ENCODE measurements around the gene KCNJ6. TPM values are rescaled to one million over a fixed set of nuclear protein-coding genes. Genes with fewer than 3 reads are reported as not detected.
"Not testable (repeated sequence)": the region's sequence is repeated elsewhere in the genome, so short reads cannot be mapped to it uniquely, and the experiment has no call there.

Gene KCNJ6
- total and polyA plus RNA-seq, 9 of the 15 experiments (the other 6 are each of a cell fraction or from before 2014, with no cell fraction given) = 0.06 to 0.21 (median 0.13) TPM; not detected in 1

DNA sequence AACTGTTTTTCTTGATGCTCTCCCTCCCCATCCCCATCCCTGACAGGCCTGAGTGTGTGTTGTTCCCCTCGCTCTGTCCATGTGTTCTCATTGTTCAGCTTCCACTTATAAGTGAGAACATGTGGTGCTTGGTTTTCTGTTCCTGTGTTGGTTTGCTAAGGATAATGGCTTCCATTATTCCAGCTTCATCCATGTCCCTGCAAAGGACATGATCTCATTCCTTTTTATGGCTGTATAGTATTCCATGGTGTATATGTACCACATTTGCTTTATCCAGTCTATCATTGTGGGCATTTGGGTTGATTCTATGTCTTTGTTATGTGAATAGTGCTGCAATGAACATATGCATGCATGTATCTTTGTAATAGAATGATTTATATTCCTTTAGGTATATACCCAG lies 254.0 kb downstream of the KCNJ6 start:
- H3K9me1 ChIP-seq (ENCODE audit: control insufficient read depth, insufficient read depth, low read length); H3K4me2 ChIP-seq (ENCODE audit: insufficient read depth, low read length); FAIRE-seq; H2AFZ ChIP-seq (ENCODE audit: low read depth, low read length); H3K9me3 ChIP-seq (replicated peaks; ENCODE audit: control insufficient read depth, insufficient read depth, low read depth, low read length); H3K79me2 ChIP-seq (ENCODE audit: control insufficient read depth, insufficient read depth, low read length); intact Hi-C loops (cut with micrococcal nuclease); BruUV-seq (replicated peaks); CTCF ChIA-PET (ENCODE audit: low intra/inter-chr PET ratio); in situ Hi-C loops (cut with MboI); H3K36me3 ChIP-seq (ENCODE audit: control insufficient read depth, insufficient read depth, low read length); H4K20me1 ChIP-seq (replicated peaks; ENCODE audit: control insufficient read depth, insufficient read depth, low read length); DNase-seq (ENCODE audit: extremely low read depth in 1 of 4, low spot score in 3 of 4); H3K9ac ChIP-seq (ENCODE audit: insufficient read depth in 1 of 2, low read depth in 2 of 2, low read length in 2 of 2); ATAC-seq; H3K4me3 ChIP-seq; H3K27ac ChIP-seq (ENCODE audit: extremely low read depth, low read depth, low read length): not testable (repeated sequence)
- peak; percentile 63 for TF ChIP-seq ZNF146 (CRISPR knock-in tag; IDR thresholded peaks at IDR 0.05; ENCODE audit: unreplicated experiment)
- Histone ChIP-seq H3K27me3 (ENCODE audit: control insufficient read depth in 2 of 2, insufficient read depth in 2 of 2, low read length in 2 of 2) (peaks cover 14 to 24% of the 10 kb centered on the region in 2 experiments), H3K4me1 (replicated peaks in 1 of 2; ENCODE audit: control insufficient read depth in 2 of 2, insufficient read depth in 2 of 2, low read length in 2 of 2) (peaks cover 4 to 17% of the 10 kb centered on the region in 2 experiments; a peak in 4 of 5 replicates)
- 69% methylated on average over 1 of the region's 1 CpG for WGBS (ENCODE audit: insufficient coverage, low coverage, missing lambda C conversion rate)
- POLR2A ChIA-PET = interaction anchor here (0.7 kb wide), 1 partner anchor 42 kb away, joined by 4 read pairs; no protein-coding TSS in a partner anchor

DNA sequence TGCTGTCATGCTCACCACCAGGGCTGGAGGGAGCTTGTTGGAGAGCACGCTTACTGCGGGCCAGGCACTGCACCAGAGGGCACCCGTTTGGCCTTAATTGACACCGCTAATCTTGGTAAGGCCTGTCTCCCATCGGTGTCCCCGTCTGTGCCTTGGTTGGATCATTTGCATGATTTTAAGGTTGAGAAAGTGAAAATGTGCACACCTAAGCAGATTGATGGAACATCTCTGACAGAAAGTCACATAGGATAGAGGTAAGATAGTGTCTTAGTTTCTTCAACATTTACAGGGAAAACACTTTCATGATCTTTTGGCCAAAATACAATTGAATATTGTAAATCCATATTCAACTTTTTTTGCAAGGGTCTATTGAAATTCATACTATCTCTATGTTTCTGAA lies 255.5 kb downstream of the KCNJ6 start:
- in situ Hi-C loops (cut with MboI) = no loop called here
- intact Hi-C loops (cut with micrococcal nuclease) = no loop called here
- Histone ChIP-seq H3K4me1 (replicated peaks in 1 of 2; ENCODE audit: control insufficient read depth in 2 of 2, insufficient read depth in 2 of 2, low read length in 2 of 2) (peaks cover 7 to 17% of the 10 kb centered on the region in 2 experiments; a peak in 4 of 5 replicates), H3K4me3 (no peak overlapping the region), H3K9me3 (replicated peaks; ENCODE audit: control insufficient read depth, insufficient read depth, low read depth, low read length) (no peaks in the 10 kb centered on the region), H3K36me3 (ENCODE audit: control insufficient read depth, insufficient read depth, low read length) (no peaks in the 10 kb centered on the region), H2AFZ (ENCODE audit: low read depth, low read length) (no peak overlapping the region), H3K27me3 (ENCODE audit: control insufficient read depth in 2 of 2, insufficient read depth in 2 of 2, low read length in 2 of 2) (peaks cover 9 to 25% of the 10 kb centered on the region in 2 experiments), H3K79me2 (ENCODE audit: control insufficient read depth, insufficient read depth, low read length) (no peaks in the 10 kb centered on the region), H3K9me1 (ENCODE audit: control insufficient read depth, insufficient read depth, low read length) (no peaks in the 10 kb centered on the region), H3K9ac (ENCODE audit: insufficient read depth in 1 of 2, low read depth in 2 of 2, low read length in 2 of 2) (no peak overlapping the region), H3K4me2 (ENCODE audit: insufficient read depth, low read length) (no peak overlapping the region), H3K27ac (ENCODE audit: extremely low read depth, low read depth, low read length) (no peak overlapping the region), H4K20me1 (replicated peaks; ENCODE audit: control insufficient read depth, insufficient read depth, low read length) (no peaks in the 10 kb centered on the region)
- ChIA-PET POLR2A (interaction anchor here (0.6 kb wide), 1 partner anchor 16 kb away, joined by 3 read pairs; no protein-coding TSS in a partner anchor), CTCF (ENCODE audit: low intra/inter-chr PET ratio) (no interaction called here)
- no peak for TF ChIP-seq RBM25 (IDR thresholded peaks at IDR 0.05; ENCODE audit: low read depth, low read length, severe bottlenecking)
- TF ChIP-seq ZNF197 (CRISPR knock-in tag; IDR thresholded peaks at IDR 0.05; ENCODE audit: low read depth) = no peak
- peak; percentile 68 for TF ChIP-seq ZNF316 (IDR thresholded peaks at IDR 0.05)
- TF ChIP-seq, protein P1, sequence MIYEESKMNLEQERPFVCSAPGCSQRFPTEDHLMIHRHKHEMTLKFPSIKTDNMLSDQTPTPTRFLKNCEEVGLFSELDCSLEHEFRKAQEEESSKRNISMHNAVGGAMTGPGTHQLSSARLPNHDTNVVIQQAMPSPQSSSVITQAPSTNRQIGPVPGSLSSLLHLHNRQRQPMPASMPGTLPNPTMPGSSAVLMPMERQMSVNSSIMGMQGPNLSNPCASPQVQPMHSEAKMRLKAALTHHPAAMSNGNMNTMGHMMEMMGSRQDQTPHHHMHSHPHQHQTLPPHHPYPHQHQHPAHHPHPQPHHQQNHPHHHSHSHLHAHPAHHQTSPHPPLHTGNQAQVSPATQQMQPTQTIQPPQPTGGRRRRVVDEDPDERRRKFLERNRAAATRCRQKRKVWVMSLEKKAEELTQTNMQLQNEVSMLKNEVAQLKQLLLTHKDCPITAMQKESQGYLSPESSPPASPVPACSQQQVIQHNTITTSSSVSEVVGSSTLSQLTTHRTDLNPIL (CRISPR knock-in tag; IDR thresholded peaks at IDR 0.05) = no peak
- no peak for TF ChIP-seq CBFA2T2 (conservative IDR thresholded peaks at IDR 0.05)
- TF ChIP-seq MAFG (tag; conservative IDR thresholded peaks at IDR 0.05) = peak; percentile 54; the same call in 1 of the 2 replicates
- ATAC-seq = peak; percentile 50
- DNase-seq (ENCODE audit: extremely low read depth in 1 of 4, low spot score in 3 of 4) = no peak
- no peak for FAIRE-seq
- BruUV-seq (replicated peaks) = no TSS peak
- 15% methylated on average over 6 of the region's 6 CpGs for WGBS (ENCODE audit: insufficient coverage, low coverage, missing lambda C conversion rate)

All from K562 (cell line).